Testis (tissue), 2 donors: Measurements from ENCODE around the gene ISLR2.

Source experiments
- POLR2A ChIP-seq: fragments of 450-650 bp; IDR thresholded peaks from one replicate; pipeline ENCODE4 v1.6.1; 2017; ENCODE audit warnings: antibody characterized with exemption, mild to moderate bottlenecking, moderate library complexity
- TF ChIP-seq, protein P1 (sequence below), 3 experiments: fragments of 450-650 bp in 2 of 3; fragments of 200-600 bp in 1 of 3; sonication (generic) in 1 of 3; IDR thresholded peaks; one replicate each; pipeline ENCODE4 v1.5.1; 2016 to 2019; ENCODE audit warnings: antibody characterized with exemption in 3 of 3, mild to moderate bottlenecking in 2 of 3, moderate library complexity in 1 of 3

DNA sequence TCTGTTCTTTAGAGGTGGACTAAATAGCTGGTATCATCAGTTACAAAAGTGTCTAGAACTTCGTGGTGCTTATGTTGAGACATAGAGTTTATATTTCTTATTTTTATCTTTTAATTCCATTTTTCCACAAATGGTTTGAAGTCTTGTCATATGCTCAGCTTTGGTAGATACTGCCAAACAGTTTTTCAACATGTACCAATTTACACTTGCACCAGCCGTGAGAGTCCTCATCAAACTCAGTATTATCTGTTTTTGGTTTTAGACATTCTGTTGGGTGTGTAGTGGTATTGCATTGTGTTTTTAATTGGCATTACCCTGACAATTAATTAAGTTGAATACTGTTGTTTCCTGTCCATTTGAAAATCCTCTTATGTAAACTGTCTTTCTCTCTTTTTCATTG is 16.7 kb downstream of the ISLR2 start:
- TF ChIP-seq, protein P1, sequence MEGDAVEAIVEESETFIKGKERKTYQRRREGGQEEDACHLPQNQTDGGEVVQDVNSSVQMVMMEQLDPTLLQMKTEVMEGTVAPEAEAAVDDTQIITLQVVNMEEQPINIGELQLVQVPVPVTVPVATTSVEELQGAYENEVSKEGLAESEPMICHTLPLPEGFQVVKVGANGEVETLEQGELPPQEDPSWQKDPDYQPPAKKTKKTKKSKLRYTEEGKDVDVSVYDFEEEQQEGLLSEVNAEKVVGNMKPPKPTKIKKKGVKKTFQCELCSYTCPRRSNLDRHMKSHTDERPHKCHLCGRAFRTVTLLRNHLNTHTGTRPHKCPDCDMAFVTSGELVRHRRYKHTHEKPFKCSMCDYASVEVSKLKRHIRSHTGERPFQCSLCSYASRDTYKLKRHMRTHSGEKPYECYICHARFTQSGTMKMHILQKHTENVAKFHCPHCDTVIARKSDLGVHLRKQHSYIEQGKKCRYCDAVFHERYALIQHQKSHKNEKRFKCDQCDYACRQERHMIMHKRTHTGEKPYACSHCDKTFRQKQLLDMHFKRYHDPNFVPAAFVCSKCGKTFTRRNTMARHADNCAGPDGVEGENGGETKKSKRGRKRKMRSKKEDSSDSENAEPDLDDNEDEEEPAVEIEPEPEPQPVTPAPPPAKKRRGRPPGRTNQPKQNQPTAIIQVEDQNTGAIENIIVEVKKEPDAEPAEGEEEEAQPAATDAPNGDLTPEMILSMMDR (IDR thresholded peaks at IDR 0.05), result no peak
- no peak for TF ChIP-seq POLR2A
